NOMO-1 (cell line): ENCODE data around the gene UHRF2.
"Not testable (repeated sequence)": the region's sequence is repeated elsewhere in the genome, so short reads cannot be mapped to it uniquely, and the experiment has no call there.

Experiments
- DNase-seq, 2 experiments: peaks; one replicate each; lab custom pipeline; 2025; ENCODE audit not compliant: unreplicated experiment in 2 of 2; lab: John Stamatoyannopoulos, UW

The UHRF2 gene, protein sequence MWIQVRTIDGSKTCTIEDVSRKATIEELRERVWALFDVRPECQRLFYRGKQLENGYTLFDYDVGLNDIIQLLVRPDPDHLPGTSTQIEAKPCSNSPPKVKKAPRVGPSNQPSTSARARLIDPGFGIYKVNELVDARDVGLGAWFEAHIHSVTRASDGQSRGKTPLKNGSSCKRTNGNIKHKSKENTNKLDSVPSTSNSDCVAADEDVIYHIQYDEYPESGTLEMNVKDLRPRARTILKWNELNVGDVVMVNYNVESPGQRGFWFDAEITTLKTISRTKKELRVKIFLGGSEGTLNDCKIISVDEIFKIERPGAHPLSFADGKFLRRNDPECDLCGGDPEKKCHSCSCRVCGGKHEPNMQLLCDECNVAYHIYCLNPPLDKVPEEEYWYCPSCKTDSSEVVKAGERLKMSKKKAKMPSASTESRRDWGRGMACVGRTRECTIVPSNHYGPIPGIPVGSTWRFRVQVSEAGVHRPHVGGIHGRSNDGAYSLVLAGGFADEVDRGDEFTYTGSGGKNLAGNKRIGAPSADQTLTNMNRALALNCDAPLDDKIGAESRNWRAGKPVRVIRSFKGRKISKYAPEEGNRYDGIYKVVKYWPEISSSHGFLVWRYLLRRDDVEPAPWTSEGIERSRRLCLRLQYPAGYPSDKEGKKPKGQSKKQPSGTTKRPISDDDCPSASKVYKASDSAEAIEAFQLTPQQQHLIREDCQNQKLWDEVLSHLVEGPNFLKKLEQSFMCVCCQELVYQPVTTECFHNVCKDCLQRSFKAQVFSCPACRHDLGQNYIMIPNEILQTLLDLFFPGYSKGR

DNA sequence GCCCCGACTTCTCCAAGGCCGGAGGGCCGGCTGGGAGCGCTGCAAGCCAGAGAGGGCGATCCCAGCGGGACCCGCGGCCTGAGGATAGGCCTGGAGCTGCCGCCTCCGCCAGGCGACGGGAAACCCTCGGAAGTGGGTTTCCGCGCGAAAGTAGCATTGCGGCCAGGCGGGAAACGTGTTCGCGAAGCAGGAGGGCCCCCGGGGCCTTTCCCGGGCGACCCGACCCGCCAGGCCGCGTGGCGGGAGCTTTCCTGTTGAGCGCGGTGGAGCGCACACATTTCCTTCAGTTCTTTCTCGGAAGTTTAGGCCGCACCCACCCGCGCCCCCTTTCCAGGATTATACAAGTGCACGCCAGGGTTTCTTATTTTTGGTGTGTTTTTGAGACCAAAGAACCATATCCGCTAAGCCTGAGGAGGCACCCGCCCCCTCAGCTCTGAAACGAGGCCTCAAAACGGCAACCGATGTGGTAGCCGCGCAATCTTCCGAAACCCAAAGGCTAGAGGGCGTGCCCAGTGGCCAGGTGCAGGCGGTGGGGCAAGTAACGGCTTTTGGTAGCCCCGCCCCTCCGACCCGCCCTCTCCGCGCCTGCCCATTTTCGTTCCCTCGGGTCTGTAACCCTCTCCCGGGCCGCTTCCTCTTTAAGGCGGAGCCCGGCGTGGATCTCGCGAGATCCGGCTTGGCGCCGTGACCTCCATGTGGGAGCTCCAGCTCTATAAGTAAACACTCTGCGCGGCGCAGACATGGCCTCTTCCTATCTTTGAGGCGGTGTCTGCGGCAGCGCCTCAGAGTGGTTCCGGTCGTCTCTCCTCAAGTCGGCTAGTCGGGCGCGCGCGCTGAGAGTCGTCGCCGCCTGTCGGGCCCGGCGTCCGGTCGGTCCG lies at the start of gene UHRF2:
TSS of gene UHRF2 (plus strand) at position 713 of the 878 bp plus-strand sequence. CDS start 292 bp downstream, outside the sequence.
- DNase-seq: peak; percentile 90 to 91

DNA sequence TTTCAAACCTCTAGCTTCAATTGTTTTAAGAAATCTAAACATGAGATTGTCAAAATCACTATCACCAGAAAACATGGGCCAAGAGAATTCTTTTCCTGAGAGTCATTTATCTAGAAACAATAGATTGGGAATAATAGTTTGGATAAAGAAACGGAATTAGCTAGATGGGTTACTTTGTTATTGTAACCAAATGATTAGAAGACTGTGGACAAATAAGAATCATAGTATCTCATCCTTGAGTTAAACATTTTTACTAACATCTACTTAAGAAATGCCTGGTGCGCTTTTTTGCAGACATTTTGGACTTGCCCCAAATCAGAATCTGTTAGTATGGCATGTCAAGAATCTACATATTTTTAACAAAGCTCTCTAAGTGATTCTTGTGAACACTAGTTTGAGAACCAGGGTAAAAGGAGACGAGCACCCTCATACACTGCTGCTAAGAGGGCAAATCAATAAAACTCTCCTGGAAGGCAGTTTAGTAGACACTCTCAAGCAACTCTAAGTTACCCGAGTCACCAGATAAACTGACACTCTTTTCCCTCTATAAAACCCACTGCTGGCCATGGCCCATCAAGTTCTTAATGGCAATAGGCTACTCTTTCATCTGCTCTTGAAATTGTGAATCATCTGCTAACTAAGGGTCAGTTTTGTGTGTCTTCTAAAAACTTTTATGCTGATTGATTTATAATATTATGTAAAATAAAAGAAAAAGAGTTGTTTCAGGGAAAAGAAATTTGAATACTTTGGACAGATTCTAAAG lies 45.7 kb upstream of the UHRF2 start:
- DNase-seq: no peak

DNA sequence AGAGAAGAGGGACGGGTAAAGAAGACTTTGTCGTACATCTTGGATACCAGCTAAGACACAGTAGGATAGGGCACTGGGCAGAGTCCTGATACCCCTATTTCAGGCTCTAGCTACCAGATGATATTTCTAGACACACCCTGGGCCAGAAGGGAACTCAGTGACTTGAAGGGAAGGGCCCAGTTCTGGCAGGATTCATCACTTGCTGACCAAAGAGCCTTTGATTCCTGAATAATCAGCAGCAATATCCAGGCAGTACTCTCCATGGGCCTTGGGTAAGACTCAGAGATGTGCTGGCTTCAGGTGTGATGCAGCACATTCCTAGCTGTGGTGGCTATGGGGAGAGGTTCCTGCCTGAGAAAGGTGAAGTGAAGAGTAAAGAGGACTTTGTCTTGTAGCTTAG lies 44.2 kb upstream of the UHRF2 start:
- DNase-seq: no peak

DNA sequence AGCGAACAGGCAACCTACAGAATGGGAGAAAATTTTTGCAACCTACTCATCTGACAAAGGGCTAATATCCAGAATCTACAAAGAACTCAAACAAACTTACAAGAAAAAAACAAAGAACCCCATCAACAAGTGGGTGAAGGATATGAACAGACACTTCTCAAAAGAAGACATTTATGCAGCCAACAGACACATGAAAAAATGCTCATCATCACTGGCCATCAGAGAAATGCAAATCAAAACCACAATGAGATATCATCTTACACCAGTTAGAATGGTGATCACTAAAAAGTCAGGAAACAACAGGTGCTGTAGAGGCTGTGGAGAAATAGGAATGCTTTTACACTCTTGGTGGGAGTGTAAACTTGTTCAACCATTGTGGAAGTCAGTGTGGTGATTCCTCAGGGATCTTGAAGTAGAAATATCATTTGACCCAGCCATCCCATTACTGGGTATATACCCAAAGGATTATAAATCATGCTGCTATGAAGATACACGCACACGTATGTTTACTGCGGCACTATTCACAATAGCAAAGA lies 31.5 kb upstream of the UHRF2 start:
- not testable (repeated sequence) for DNase-seq

DNA sequence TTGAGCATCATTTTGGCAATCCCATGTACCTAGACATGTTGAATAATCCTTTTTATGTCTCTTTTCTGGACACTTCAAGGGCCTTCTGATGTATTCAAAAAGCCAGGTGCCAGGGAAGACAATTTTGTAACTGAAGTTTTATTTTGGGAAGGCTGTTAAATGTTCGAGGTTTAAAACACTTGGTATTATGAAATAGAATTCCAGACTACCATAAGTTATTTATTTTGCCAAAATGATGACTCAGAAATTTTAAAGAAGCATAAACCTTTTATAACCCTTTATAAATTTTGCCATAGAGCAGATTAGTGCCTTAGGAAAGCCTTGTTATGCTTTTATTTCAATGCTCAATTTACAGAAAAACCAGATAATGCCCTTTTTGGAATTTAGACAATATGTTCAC lies 30.3 kb upstream of the UHRF2 start:
- no peak for DNase-seq

DNA sequence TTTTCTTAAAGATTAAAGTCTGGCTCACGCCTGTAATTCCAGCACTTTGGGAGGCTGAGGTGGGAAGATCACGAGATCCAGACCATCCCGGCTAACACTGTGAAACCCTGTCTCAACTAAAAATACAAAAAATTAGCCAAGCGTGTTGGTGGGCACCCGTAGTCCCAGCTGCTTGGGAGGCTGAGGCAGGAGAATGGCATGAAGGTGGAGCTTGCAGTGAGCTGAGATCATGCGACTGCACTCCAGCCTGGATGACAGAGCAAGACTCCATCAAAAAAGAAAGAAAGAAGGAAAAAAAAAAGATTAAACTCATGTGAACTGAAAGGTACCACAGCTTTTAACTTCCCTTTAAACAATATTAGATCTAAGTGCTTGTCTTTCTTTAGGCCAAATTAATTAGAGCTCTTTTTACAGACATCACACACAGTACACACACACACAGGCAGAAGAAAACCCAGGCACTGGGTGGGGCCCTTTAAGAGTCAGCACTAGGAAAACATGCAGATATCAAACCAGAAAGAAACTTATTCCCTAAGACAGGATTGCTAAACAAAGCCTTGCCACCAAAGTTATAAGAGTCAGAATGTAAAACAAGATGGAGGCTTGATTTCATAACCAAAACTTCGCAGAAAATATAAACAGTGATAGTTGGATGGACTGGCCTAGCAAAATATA lies 29.3 kb upstream of the UHRF2 start:
- DNase-seq: no peak

DNA sequence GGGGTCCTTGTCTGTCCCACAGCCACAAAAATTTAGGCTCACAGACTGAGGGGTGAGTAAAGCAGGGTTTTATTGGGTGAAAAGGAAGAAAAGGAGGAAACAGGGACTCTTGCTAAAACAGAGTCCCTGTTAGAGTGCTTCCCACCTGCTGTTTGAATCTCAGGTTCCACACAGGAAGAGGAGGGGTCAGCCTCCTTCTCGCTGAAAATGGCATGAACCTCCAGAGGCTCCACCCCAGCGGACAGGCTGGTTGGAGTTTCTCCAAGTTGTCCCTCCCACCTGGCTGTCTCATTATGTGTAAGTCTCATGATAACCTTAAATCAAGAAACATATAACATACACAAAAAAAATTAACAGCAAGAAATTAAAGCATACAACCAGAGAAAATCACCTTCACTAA lies 28.3 kb upstream of the UHRF2 start:
- no peak for DNase-seq

DNA sequence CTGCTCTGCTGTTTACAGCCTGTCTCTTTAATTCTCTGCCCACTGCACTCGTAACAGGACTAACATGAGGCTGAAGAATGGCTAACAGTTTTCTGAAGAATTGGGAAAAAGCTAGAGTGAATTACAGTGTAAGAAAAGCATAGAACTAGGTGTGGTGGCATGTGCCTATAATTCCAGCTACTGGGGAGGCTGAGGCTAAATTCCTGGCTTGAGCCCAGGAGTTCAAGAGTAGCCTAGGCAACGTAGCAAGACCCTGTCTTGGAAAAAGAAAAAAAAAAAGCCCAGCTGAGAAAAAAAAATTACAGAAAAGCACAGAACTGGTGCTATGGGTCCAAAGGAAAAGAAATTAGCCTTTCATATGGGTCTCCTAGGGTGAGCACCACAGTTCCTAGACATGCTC lies 13.9 kb upstream of the UHRF2 start:
- no peak for DNase-seq

DNA sequence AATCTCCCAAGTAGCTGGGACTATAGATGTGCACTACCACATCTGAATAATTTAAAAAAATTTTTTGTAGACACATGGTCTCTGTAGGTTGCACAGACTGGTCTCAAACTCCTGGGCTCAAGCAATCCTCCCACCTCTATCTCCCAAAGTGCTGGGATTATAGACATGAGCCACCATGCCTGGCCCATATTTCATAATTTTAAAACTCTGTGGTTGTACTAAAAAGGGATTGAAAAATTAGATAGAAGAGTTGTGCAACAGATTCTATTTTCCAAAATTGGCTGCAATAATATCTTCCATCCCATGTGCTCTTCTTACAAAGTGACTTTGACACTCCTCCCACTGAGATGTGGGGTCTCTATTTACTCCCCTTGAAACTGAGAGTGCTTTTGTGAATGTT lies 7.6 kb upstream of the UHRF2 start:
- peak; percentile 26 to 45 for DNase-seq

DNA sequence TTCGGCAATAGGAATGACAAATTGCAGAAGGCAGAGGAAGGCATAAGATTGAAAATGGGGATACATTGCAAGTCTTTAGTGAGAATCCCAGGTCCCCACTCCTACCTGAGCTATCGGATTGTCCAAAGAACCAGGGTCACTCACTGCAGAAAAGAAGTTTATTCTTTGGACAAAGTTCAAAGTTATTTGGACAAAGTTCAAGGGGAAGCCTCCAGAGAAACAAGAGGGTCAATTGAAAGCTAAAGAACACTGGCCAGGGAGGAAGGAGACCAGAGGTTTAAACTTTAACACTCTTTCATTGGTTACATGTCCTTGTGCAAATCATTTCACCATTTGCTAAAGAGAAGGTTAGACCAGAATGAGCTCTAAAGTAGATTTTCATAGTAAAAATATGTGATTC lies 5.2 kb upstream of the UHRF2 start:
- DNase-seq: no peak

DNA sequence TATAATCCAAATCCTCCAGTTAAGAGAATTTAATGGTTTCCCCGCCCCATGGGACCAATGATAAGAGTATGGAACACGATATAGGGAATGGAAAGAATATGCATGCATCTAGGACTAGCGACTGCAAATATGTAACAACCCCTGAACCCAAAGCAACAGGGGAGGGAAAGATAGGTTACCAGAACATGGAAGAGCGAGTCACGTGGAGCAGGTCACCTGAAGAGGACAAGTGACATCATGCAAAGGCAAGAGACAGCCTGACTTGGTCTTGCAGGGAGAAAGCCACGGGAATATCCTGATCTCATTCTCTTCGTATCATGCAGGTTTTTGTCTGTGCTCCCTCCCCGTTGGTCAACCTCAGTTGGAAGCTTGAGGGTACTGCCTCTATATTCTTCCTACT lies 4.7 kb upstream of the UHRF2 start:
- no peak for DNase-seq

DNA sequence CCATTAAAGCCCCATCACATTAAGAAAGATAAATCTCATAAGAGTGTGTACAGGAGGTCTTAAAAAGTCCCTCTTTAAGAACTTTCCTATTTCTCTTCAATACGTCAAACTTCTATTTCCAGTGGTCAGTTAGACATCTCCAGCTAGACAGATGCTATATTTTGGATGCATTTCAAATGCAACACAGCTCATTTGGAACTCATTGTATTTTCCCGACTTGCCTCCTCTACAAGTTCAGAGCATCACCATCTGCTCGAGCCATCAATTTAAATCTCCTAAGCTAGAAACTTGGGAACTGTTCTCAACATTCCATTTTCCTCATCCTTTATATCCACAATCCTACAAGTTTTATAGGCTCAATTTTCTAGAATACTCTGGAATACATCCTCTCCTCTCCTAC lies 3.2 kb upstream of the UHRF2 start:
- no peak for DNase-seq

DNA sequence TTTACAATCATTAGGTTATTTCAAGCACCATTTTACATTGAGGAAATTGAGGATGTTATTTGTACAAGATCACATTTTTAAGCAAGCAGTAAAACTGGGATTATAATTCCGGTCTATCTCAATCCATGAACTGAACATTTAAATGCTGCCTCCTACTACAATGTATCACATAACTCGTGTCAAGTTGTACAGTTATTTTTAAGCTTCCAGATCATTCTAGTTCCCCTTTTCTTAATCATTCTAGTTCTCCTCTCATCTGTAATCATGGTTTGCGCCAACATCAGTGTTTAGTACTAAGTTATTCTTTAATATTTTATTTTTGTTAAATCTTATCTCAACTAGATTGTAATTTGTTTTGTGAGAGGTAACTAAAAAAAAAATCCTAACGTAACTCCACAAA lies 2.4 kb upstream of the UHRF2 start:
- DNase-seq: no peak

DNA sequence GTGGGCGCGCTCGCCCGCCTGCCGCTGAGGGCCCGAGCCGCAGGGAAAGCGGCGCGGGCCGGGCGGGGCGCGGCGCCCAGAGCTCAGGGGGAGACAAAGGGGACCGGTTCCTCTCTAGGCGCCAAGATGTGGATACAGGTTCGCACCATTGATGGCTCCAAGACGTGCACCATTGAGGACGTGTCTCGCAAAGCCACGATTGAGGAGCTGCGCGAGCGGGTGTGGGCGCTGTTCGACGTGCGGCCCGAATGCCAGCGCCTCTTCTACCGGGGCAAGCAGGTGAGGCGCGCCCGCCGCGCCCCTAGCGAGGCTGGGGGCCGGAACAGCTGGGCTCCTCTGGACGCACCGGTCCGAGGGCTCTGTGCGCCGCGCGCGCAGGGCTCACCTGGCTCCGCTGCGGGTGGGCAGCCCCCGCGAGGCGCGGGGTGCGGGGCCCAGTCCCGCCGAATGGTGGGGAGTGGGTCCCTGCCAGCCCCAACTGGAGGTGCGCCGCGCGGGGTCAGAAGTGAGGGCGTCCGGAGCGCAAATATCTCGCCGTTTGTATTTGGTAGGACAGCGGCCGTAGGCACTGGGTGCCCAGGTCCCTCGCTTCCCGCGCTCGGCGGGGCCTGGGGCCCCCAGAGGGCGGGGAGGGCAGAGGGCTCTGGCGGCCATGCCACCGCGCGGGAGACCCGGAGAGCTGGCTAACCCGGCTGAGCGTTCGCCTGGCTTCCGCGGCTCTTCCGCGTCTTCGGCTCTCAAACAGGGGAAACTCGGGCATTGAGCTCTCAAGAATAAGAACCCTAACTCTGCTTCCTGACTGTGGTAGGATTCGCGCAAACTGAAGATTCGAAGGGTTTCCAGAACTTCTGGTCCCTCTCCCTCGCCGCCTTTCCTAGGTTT lies 607 bp downstream of the UHRF2 start:
- DNase-seq: no peak

DNA sequence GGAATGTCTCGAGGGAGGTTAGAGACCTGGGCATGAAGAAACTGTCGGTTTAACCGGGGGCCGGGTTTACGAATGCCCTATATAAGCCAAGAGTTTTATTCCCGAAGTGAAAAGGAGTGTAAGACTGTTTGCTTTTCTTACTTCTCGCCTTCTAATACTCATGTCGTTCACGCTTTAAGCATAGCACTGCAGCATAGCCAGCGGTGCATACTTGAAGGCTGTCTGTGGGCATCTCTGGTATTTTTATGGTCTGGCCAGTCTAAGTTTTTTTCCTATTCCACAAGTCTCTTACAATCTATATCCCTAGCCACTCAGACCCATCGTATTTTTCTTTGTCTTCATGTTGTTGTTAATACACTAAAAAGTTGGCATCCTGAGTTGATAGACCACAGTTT lies 1.2 kb downstream of the UHRF2 start:
- DNase-seq: no peak

DNA sequence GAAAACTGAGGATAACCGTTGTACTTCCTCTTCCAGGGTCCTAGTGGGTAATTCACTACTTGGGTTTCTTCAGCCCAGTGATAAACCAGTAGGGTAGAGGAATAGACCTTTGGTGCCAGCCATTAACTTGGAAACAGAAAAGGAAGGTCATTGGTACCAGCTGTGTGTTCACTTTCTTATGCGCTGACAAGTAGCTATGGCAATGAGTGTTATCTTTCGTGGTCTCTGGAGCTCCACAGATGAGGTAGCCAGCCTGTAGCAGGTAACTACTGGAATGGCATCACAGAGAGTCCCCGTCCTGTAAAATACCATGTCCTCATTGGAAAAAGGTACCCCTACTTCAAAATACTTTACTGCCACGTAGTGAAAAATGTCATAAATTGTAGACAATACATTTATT lies 2.3 kb downstream of the UHRF2 start:
- DNase-seq: no peak

DNA sequence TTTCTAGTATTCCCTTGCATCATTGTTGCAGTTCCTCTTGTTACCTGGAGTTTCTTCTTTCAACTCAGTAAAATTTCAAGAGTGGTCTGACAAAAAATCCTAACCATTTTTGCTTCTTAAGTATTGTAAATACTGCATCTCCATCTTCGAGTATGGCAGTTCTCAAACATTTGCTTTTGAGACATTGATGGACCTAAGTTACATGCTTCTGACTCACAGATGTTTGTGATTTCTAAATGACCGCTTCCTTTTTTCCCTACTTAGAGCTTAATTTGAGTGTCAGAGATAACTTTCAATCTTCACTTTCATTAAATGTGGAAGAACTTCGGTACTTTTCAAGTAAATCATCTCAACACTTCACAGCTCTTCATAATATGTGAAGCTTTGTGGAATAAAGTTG lies 4.2 kb downstream of the UHRF2 start:
- DNase-seq: peak in 1 of 2 experiments; percentile 26

DNA sequence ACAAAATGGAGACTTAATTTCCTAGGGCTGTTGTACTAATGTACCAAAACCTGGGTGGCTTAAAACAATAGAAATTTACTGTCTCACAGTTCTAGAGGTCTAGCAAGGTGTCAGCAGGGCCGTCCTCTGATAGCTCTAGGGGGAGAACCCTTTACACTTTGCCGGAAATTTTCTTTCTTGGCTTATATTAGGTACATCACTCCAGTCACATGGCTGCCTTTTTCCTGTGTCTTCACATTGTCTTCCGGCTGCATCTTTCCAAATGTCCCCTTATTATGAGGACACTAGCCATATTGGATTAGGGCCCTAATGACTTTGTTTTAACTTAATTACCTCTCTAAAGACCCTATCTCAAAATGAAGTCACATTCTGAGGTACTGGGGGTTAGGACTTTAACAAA lies 5.8 kb downstream of the UHRF2 start:
- no peak for DNase-seq

DNA sequence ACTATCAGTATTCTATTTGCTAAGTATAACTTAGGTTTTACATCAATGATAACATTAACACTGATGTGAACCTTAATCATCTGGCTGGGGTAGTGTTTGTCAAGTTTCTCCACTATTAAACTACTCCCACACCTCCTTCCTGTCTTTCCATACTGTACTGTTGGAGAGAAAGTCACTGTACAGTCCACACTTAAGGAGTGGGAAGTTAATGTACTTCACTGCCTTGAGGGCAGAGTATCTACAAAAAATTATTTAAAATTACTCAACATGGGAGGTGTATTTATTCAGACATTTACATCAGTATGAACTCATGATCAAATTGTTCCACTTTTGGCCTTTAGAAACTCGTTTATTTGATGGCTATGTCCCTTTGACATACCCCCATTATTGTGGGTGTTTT lies 11.9 kb downstream of the UHRF2 start:
- DNase-seq: no peak
